ENCODE data around the gene ACOT6.
"Not testable (repeated sequence)": the region's sequence is repeated elsewhere in the genome, so short reads cannot be mapped to it uniquely, and the experiment has no call there.

ACOT6 gene

GRCh38 chr14:73599499-73599898 is 12.8 kb upstream of the ACOT6 start:
- no peak for DNase-seq (ENCODE audit: low spot score)

- no peak for DNase-seq (ENCODE audit: low spot score)
These were observed 9.3 kb upstream of the ACOT6 start for GRCh38 chr14:73602994-73603393.

GRCh38 chr14:73606271-73606670 is 6.0 kb upstream of the ACOT6 start:
- no peak for DNase-seq (ENCODE audit: low spot score)

GRCh38 chr14:73607241-73607640 is 5.1 kb upstream of the ACOT6 start:
- DNase-seq (ENCODE audit: low spot score) = no peak

GRCh38 chr14:73610687-73611086 is 1.6 kb upstream of the ACOT6 start:
- no peak for DNase-seq (ENCODE audit: low spot score)

GRCh38 chr14:73613046-73613383 is 698 bp downstream of the ACOT6 start:
- no peak for DNase-seq (ENCODE audit: low spot score)

GRCh38 chr14:73613419-73613963 is 1.2 kb downstream of the ACOT6 start:
- DNase-seq (ENCODE audit: low spot score) = no peak

- no peak for DNase-seq (ENCODE audit: low spot score)
These were observed 4.5 kb downstream of the ACOT6 start for GRCh38 chr14:73616831-73617230.

- DNase-seq (ENCODE audit: low spot score) = no peak
These were observed 7.2 kb downstream of the ACOT6 start for GRCh38 chr14:73619524-73619923.

GRCh38 chr14:73620268-73620667 is 8.0 kb downstream of the ACOT6 start:
- no peak for DNase-seq (ENCODE audit: low spot score)

- DNase-seq (ENCODE audit: low spot score) = no peak
These were observed 11.3 kb downstream of the ACOT6 start for GRCh38 chr14:73623504-73624054.

GRCh38 chr14:73625706-73626105 is 13.4 kb downstream of the ACOT6 start:
- DNase-seq (ENCODE audit: low spot score) = no peak

- DNase-seq (ENCODE audit: low spot score) = no peak
These were observed 14.8 kb downstream of the ACOT6 start for GRCh38 chr14:73627151-73627558.

GRCh38 chr14:73630009-73630780 is 17.9 kb downstream of the ACOT6 start:
- no peak for DNase-seq (ENCODE audit: low spot score)

GRCh38 chr14:73633116-73634010 is 21.0 kb downstream of the ACOT6 start:
- peak; percentile 50 for DNase-seq (ENCODE audit: low spot score)

GRCh38 chr14:73634011-73634833 is 21.9 kb downstream of the ACOT6 start:
- no peak for DNase-seq (ENCODE audit: low spot score)

GRCh38 chr14:73636355-73636754 is 24.0 kb downstream of the ACOT6 start:
- not testable (repeated sequence) for DNase-seq (ENCODE audit: low spot score)

GRCh38 chr14:73637830-73638229 is 25.5 kb downstream of the ACOT6 start:
- no peak for DNase-seq (ENCODE audit: low spot score)

- no peak for DNase-seq (ENCODE audit: low spot score)
These were observed 28.6 kb downstream of the ACOT6 start for GRCh38 chr14:73640796-73641365.

GRCh38 chr14:73644531-73645247 is 32.4 kb downstream of the ACOT6 start, which contains the start of gene DNAL1:
TSS of gene DNAL1 (plus strand) at chr14:73644986. CDS start at chr14:73645040, 54 bp downstream.
- peak; percentile 94 for DNase-seq (ENCODE audit: low spot score)

GRCh38 chr14:73645248-73645610 is 32.9 kb downstream of the ACOT6 start:
- DNase-seq (ENCODE audit: low spot score) = no peak

Data from kidney capillary endothelial cell (primary cell).